HEK293 (cell line): ENCODE results near the gene GCNT1.

ENCODE experiments used
- CTCF ChIA-PET: fragments of 350-600 bp; formaldehyde crosslinking; extraction: SDS; loops from one replicate; lab custom pipeline; 2021; ENCODE audit warnings: antibody characterized with exemption; lab: Yijun Ruan, JAX
- POLR2A ChIA-PET: fragments of 300-600 bp; formaldehyde crosslinking; extraction: SDS; loops from one replicate; lab custom pipeline; 2020; ENCODE audit warnings: antibody characterized with exemption, inconsistent platforms; lab: Yijun Ruan, JAX
- H3K27ac ChIP-seq: fragments of 200-500 bp; sonication (Bioruptor generic); 2 replicates; pipeline ENCODE4 v1.5.1; 2014; ENCODE audit warnings: low read depth, low read length, control low read depth, inconsistent platforms; ENCODE audit errors: extremely low read depth
- H3K36me3 ChIP-seq, 2 experiments: fragments of 200-500 bp in 1 of 2; sonication (Bioruptor generic) in 1 of 2; 1 replicate in 1 of 2; 2 replicates in 1 of 2; pipeline ENCODE4 v1.5.1; 2014 to 2017; ENCODE audit warnings: inconsistent platforms in 2 of 2, low read length in 2 of 2; ENCODE audit not compliant: control insufficient read depth in 2 of 2, insufficient read depth in 1 of 2
- H3K4me1 ChIP-seq: fragments of 200-500 bp; sonication (Bioruptor generic); 2 replicates; pipeline ENCODE4 v1.5.1; 2014; ENCODE audit warnings: mild to moderate bottlenecking, low read length, inconsistent platforms; ENCODE audit not compliant: control insufficient read depth, insufficient read depth
- H3K4me3 ChIP-seq: 2 replicates; pipeline ENCODE4 v1.5.1; 2011; ENCODE audit warnings: low read depth, mild to moderate bottlenecking, control low read depth, low read length, moderate library complexity
- H3K9me3 ChIP-seq: fragments of 200-500 bp; sonication (Bioruptor generic); 2 replicates; pipeline ENCODE4 v1.5.1; 2014; ENCODE audit warnings: low read depth, low read length, inconsistent platforms; ENCODE audit not compliant: control insufficient read depth, insufficient read depth
- BCL11B ChIP-seq: fragments of 450-650 bp; formaldehyde crosslinking; IDR thresholded peaks from 2 replicates; pipeline ENCODE4 v1.5.1; 2016; ENCODE audit warnings: low read depth, missing biosample characterization, missing genetic modification characterization
- FEZF1 ChIP-seq: fragments of 450-650 bp; formaldehyde crosslinking; IDR thresholded peaks from 2 replicates; pipeline ENCODE4 v1.5.1; 2016; ENCODE audit warnings: missing biosample characterization, missing genetic modification characterization
- GFI1B ChIP-seq: fragments of 450-650 bp; formaldehyde crosslinking; IDR thresholded peaks from 2 replicates; pipeline ENCODE4 v1.5.1; 2016; ENCODE audit warnings: missing biosample characterization, missing genetic modification characterization
- KLF1 ChIP-seq: fragments of 450-650 bp; formaldehyde crosslinking; IDR thresholded peaks from 2 replicates; pipeline ENCODE4 v1.5.1; 2016; ENCODE audit warnings: missing biosample characterization, missing genetic modification characterization
- KLF10 ChIP-seq: fragments of 450-650 bp; IDR thresholded peaks from 2 replicates; pipeline ENCODE4 v1.5.1; 2018; ENCODE audit warnings: missing biosample characterization, mild to moderate bottlenecking, missing genetic modification characterization
- SCRT1 ChIP-seq: fragments of 450-650 bp; formaldehyde crosslinking; IDR thresholded peaks from 2 replicates; pipeline ENCODE4 v1.5.1; 2016; ENCODE audit warnings: missing biosample characterization, missing genetic modification characterization, borderline replicate concordance
- SCRT2 ChIP-seq: fragments of 450-650 bp; formaldehyde crosslinking; IDR thresholded peaks from 2 replicates; pipeline ENCODE4 v1.5.1; 2016; ENCODE audit warnings: missing biosample characterization, missing genetic modification characterization
- TCF7L2 ChIP-seq: IDR thresholded peaks from 2 replicates; pipeline ENCODE4 v1.6.1; 2011; ENCODE audit warnings: low read depth, mild to moderate bottlenecking, inconsistent platforms, low read length, moderate library complexity, borderline replicate concordance
- ZFP37 ChIP-seq: fragments of 450-650 bp; formaldehyde crosslinking; IDR thresholded peaks from 2 replicates; pipeline ENCODE4 v1.5.1; 2016; ENCODE audit warnings: missing biosample characterization, missing genetic modification characterization
- ZIC2 ChIP-seq: fragments of 450-650 bp; formaldehyde crosslinking; IDR thresholded peaks from 2 replicates; pipeline ENCODE4 v1.5.1; 2016; ENCODE audit warnings: missing biosample characterization, missing genetic modification characterization
- ZNF114 ChIP-seq: fragments of 450-650 bp; formaldehyde crosslinking; IDR thresholded peaks from 2 replicates; pipeline ENCODE4 v1.5.0; 2017; ENCODE audit warnings: missing biosample characterization, missing genetic modification characterization
- ZNF138 ChIP-seq: fragments of 450-650 bp; formaldehyde crosslinking; IDR thresholded peaks from 2 replicates; pipeline ENCODE4 v1.5.1; 2016; ENCODE audit warnings: missing biosample characterization, missing genetic modification characterization, borderline replicate concordance
- ZNF354C ChIP-seq: fragments of 450-650 bp; formaldehyde crosslinking; IDR thresholded peaks from 2 replicates; pipeline ENCODE4 v1.5.1; 2016; ENCODE audit warnings: missing biosample characterization, missing genetic modification characterization, low read depth, borderline replicate concordance
- ZNF433 ChIP-seq: fragments of 450-650 bp; formaldehyde crosslinking; IDR thresholded peaks from 2 replicates; pipeline ENCODE4 v1.5.1; 2016; ENCODE audit warnings: missing biosample characterization, missing genetic modification characterization, low read depth
- ZNF473 ChIP-seq: fragments of 450-650 bp; formaldehyde crosslinking; IDR thresholded peaks from 2 replicates; pipeline ENCODE4 v1.5.1; 2017; ENCODE audit warnings: missing biosample characterization, missing genetic modification characterization
- ZNF555 ChIP-seq: fragments of 450-650 bp; formaldehyde crosslinking; conservative IDR thresholded peaks from 2 replicates; pipeline ENCODE4 v1.5.1; 2017; ENCODE audit warnings: missing biosample characterization, mild to moderate bottlenecking, missing genetic modification characterization, inconsistent platforms
- TF ChIP-seq, protein P1 (sequence below): fragments of 450-650 bp; formaldehyde crosslinking; IDR thresholded peaks from 2 replicates; pipeline ENCODE4 v1.5.1; 2016; ENCODE audit warnings: missing biosample characterization, missing genetic modification characterization, low read depth
- TF ChIP-seq, protein P2 (sequence below): fragments of 450-650 bp; formaldehyde crosslinking; optimal IDR thresholded peaks from 2 replicates; pipeline ENCODE3; 2016; ENCODE audit warnings: missing biosample characterization, mild to moderate bottlenecking, missing genetic modification characterization
- TF ChIP-seq, protein P3 (sequence below): fragments of 450-650 bp; formaldehyde crosslinking; IDR thresholded peaks from 2 replicates; pipeline ENCODE4 v1.5.1; 2017; ENCODE audit warnings: missing biosample characterization, missing genetic modification characterization
- TF ChIP-seq, protein P4 (sequence below): fragments of 450-650 bp; IDR thresholded peaks from 2 replicates; pipeline ENCODE4 v1.5.1; 2018; ENCODE audit warnings: missing biosample characterization, mild to moderate bottlenecking, missing genetic modification characterization
- TF ChIP-seq, protein P5 (sequence below): fragments of 450-650 bp; formaldehyde crosslinking; IDR thresholded peaks from 2 replicates; pipeline ENCODE4 v1.5.1; 2016; ENCODE audit warnings: missing biosample characterization, missing genetic modification characterization

Gene GCNT1

DNA sequence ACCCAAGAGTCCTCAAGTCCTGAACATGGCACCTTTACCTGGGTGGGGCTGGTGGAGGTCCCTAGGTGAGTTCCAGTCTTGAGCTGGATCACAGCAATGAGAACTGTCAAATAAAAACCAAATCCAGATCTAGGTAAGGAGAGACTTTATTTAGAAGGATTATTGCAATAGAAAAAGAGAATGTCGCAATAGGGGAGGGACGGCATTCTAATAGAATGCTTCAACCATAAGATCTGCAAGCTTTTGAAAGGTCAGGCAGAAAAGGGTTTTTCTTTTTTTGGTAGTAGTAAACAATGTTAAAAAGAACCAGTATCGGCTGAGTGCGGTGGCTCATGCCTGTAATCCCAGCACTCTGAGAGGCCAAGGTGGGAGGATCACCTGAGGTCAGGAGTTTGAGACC lies 5.2 kb upstream of the GCNT1 start:
- H3K4me3 ChIP-seq = no peak overlapping the region
- H3K9me3 ChIP-seq = no peaks in the 10 kb centered on the region
- ChIA-PET POLR2A (no interaction called here), CTCF (interaction anchor here (0.6 to 4.4 kb wide), 3 partner anchors 125 to 249 kb away, joined by 3 to 20 read pairs (median 3); no protein-coding TSS in a partner anchor)
- no peaks in the 10 kb centered on the region for H3K36me3 ChIP-seq
- peaks cover 8% of the 10 kb centered on the region for H3K4me1 ChIP-seq
- H3K27ac ChIP-seq = no peak overlapping the region
- TF ChIP-seq, protein P1, sequence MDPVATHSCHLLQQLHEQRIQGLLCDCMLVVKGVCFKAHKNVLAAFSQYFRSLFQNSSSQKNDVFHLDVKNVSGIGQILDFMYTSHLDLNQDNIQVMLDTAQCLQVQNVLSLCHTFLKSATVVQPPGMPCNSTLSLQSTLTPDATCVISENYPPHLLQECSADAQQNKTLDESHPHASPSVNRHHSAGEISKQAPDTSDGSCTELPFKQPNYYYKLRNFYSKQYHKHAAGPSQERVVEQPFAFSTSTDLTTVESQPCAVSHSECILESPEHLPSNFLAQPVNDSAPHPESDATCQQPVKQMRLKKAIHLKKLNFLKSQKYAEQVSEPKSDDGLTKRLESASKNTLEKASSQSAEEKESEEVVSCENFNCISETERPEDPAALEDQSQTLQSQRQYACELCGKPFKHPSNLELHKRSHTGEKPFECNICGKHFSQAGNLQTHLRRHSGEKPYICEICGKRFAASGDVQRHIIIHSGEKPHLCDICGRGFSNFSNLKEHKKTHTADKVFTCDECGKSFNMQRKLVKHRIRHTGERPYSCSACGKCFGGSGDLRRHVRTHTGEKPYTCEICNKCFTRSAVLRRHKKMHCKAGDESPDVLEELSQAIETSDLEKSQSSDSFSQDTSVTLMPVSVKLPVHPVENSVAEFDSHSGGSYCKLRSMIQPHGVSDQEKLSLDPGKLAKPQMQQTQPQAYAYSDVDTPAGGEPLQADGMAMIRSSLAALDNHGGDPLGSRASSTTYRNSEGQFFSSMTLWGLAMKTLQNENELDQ (tag by site-specific recombination) = no peak
- TF ChIP-seq ZIC2 (tag by site-specific recombination) = no peak
- no peak for TF ChIP-seq ZFP37 (tag by site-specific recombination)
- TF ChIP-seq ZNF138 (tag by site-specific recombination) = no peak

DNA sequence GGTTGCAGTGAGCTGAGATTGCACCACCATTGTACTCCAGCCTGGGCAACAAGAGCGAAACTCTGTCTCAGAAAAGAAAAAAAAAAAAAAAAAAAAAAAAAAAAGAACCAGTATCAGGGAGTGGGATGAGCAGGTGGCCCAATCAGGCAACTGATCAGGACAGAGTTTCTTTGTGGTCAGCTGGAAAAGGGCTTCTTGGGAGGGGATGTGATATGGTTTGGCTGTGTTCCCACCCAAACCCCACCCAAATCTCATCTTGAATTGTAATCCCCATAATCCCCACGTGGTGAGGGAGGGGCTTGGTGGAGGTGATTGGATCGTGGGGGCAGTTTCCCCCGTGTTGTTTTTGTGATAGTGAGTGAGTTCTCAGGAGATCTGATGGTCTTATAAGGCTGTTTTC lies 4.7 kb upstream of the GCNT1 start:
- H3K4me1 ChIP-seq = peaks cover 8% of the 10 kb centered on the region
- no peaks in the 10 kb centered on the region for H3K36me3 ChIP-seq
- H3K9me3 ChIP-seq = no peaks in the 10 kb centered on the region
- H3K4me3 ChIP-seq = no peak overlapping the region
- CTCF ChIA-PET = interaction anchor here (4.4 kb wide), 1 partner anchor 204 kb away, joined by 20 read pairs; no protein-coding TSS in a partner anchor
- no peak overlapping the region for H3K27ac ChIP-seq
- peak; percentile 18; the same call in 1 of the 2 replicates for TF ChIP-seq KLF1
- no peak for TF ChIP-seq ZNF354C (tag by site-specific recombination)
- POLR2A ChIA-PET = no interaction called here

DNA sequence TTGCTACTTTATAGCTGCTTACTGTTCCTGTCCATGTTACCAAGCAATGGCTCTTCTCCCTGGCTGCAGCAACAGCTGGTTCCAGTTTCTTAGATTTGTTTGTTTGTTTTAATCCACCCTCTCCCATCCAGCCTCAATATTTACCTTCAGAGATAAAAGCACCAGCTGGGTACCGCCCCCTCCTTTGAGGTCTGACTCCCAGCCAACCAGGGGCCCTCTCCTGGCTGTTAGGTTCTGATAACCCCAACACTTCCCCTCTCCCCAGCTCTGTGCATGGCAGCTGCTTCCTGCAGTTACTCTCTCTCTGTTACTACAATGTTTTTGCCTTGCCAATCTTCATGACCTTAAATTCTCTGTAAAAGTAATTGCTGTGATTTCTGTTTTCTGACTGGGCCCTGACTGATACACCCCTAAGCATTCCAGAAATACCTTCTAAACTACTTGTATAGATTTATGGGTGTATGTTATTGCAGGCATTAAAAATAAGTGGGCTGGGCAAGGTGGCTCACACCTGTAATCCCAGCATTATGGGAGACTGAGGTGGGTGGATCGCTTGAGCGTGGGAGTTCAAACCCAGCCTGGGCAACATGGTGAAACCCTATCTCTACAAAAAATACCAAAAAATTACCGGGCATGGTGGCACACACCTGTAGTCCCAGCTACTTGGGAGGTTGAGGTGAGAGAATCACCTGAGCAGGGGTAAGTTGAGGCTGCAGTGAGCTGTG lies 2.6 kb upstream of the GCNT1 start:
- peaks cover 11% of the 10 kb centered on the region for H3K4me1 ChIP-seq
- POLR2A ChIA-PET = interaction anchor here (0.6 to 1.4 kb wide), 8 partner anchors 16 to 276 kb away, joined by 3 to 10 read pairs (median 3); partner anchors contain the start of gene RFK
- CTCF ChIA-PET = interaction anchor here (0.8 to 4.4 kb wide), 9 partner anchors 9 to 245 kb away, joined by 3 to 20 read pairs (median 6); partner anchors contain the start of gene RFK
- no peak overlapping the region for H3K4me3 ChIP-seq
- no peaks in the 10 kb centered on the region for H3K9me3 ChIP-seq
- no peak overlapping the region; the same call in 1 of the 2 replicates for H3K27ac ChIP-seq
- no peaks in the 10 kb centered on the region for H3K36me3 ChIP-seq
- TF ChIP-seq TCF7L2 (peak; percentile 95), GFI1B (tag by site-specific recombination) (0 out of 2 replicates have a peak, but pooled peaks have one; percentile 18), KLF10 (tag by site-specific recombination) (peak; percentile 64), SCRT1 (tag by site-specific recombination) (0 out of 2 replicates have a peak, but pooled peaks have one; percentile 36), ZNF473 (tag by site-specific recombination) (no peak), BCL11B (tag by site-specific recombination) (no peak), FEZF1 (tag by site-specific recombination) (peak; percentile 36; the same call in 1 of the 2 replicates), ZNF114 (tag by site-specific recombination) (no peak), ZNF555 (tag by site-specific recombination) (no peak), ZNF433 (no peak), SCRT2 (0 out of 2 replicates have a peak, but pooled peaks have one; percentile 44)
- TF ChIP-seq, protein P2, sequence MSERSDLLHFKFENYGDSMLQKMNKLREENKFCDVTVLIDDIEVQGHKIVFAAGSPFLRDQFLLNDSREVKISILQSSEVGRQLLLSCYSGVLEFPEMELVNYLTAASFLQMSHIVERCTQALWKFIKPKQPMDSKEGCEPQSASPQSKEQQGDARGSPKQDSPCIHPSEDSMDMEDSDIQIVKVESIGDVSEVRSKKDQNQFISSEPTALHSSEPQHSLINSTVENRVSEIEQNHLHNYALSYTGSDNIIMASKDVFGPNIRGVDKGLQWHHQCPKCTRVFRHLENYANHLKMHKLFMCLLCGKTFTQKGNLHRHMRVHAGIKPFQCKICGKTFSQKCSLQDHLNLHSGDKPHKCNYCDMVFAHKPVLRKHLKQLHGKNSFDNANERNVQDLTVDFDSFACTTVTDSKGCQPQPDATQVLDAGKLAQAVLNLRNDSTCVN = no peak
- TF ChIP-seq, protein P3, sequence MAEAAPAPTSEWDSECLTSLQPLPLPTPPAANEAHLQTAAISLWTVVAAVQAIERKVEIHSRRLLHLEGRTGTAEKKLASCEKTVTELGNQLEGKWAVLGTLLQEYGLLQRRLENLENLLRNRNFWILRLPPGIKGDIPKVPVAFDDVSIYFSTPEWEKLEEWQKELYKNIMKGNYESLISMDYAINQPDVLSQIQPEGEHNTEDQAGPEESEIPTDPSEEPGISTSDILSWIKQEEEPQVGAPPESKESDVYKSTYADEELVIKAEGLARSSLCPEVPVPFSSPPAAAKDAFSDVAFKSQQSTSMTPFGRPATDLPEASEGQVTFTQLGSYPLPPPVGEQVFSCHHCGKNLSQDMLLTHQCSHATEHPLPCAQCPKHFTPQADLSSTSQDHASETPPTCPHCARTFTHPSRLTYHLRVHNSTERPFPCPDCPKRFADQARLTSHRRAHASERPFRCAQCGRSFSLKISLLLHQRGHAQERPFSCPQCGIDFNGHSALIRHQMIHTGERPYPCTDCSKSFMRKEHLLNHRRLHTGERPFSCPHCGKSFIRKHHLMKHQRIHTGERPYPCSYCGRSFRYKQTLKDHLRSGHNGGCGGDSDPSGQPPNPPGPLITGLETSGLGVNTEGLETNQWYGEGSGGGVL (tag by site-specific recombination) = peak; percentile 55
- TF ChIP-seq, protein P4, sequence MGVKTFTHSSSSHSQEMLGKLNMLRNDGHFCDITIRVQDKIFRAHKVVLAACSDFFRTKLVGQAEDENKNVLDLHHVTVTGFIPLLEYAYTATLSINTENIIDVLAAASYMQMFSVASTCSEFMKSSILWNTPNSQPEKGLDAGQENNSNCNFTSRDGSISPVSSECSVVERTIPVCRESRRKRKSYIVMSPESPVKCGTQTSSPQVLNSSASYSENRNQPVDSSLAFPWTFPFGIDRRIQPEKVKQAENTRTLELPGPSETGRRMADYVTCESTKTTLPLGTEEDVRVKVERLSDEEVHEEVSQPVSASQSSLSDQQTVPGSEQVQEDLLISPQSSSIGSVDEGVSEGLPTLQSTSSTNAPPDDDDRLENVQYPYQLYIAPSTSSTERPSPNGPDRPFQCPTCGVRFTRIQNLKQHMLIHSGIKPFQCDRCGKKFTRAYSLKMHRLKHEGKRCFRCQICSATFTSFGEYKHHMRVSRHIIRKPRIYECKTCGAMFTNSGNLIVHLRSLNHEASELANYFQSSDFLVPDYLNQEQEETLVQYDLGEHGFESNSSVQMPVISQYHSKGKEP (tag by site-specific recombination) = 0 out of 2 replicates have a peak, but pooled peaks have one; percentile 21
- TF ChIP-seq, protein P5, sequence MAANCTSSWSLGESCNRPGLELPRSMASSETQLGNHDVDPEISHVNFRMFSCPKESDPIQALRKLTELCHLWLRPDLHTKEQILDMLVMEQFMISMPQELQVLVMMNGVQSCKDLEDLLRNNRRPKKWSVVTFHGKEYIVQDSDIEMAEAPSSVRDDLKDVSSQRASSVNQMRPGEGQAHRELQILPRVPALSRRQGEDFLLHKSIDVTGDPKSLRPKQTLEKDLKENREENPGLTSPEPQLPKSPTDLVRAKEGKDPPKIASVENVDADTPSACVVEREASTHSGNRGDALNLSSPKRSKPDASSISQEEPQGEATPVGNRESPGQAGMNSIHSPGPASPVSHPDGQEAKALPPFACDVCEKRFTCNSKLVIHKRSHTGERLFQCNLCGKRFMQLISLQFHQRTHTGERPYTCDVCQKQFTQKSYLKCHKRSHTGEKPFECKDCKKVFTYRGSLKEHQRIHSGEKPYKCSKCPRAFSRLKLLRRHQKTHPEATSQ (tag by site-specific recombination) = no peak
